GM21528 (cell line): ENCODE results near the gene PLAAT3.
"Not testable (repeated sequence)": the region's sequence is repeated elsewhere in the genome, so short reads cannot be mapped to it uniquely, and the experiment has no call there.

Experiments used
- ATAC-seq: cut with Tn5 transposase; IDR thresholded peaks from one replicate; pipeline ENCODE4 v1.9.1; 2021; ENCODE audit warnings: mild to moderate bottlenecking, moderate library complexity; ENCODE audit not compliant: unreplicated experiment, low FRiP score

Gene PLAAT3

DNA sequence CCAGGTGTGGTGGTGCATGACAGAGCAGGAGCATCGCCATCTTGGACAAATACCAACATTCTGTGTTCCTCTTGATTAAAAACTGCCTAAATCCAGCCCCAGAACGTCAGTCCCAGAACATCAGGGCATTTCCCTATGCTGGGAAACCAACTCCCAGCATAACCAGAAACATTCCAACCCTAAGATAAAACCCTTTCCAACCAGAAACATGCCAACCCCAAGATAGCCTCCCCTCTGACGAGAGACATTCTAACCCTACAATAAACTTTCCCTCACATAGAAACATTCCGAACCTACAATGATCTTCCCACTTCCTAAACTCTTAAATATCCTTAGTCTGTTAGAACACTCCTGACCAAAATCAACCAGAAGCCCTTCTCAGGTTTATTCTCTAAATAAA, 66.1 kb downstream of the PLAAT3 start:
- no peak for ATAC-seq

GRCh38 chr11:63547061-63547460, 67.2 kb downstream of the PLAAT3 start:
- no peak for ATAC-seq

- ATAC-seq: no peak
Measured at GRCh38 chr11:63543711-63544110, 70.5 kb downstream of the PLAAT3 start.

DNA sequence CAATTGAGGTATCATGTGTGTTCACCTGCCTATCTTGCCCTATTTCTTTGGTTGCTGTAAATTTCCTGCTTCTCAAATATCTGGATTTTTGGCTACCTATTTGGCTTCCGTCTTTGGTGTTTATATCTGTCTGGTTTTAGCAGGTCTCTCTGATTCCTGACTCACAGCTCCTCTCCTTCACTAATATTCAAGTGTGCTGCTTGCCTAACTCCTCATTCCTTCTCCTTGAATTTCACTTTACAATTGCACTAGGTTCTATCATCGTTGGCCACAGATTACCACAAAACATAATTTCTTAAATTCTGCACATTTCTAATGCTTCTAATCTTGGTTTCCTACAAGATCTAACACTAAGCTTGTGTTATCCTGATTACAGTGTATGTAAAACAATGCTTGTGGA, 71.7 kb downstream of the PLAAT3 start:
- ATAC-seq: not testable (repeated sequence)

DNA sequence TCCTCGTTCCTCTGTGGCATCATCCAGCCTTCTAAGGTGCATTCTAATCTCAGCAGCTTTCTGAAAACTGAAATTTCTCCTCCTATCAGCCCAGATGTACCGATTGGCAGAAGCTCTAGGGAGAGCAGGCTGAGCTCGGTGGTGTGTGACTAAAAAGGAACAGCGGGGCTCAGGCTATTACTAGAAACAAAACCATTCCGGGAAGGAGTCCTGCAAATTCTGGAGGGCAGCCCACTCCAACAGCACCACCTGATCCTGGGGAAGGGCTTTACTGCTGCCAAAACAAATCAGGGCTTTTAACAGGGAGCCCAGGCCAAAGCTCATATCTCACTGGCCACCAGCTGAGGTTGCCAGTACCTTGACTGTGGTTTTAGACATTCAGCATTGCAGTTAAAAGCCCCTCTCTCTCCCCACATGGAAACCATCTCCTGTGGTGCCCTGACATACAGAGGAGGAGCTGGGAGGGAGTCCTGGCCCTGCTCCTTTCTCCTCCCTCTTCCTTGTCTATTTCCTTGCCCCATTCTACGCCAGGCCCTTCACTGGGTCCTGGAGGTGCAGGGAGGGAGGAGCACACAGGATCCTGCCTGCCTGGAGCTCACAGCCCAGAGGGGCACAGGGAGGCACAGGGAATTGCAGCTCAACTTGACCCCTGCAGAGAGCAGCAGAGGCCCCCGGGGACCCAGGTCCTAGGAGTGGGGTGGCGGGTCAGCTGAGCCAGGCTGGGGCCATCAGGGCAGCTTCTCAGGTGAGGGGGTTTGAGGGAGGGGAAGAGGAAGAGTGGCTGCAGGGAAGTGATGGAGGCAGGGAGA, 76.7 kb downstream of the PLAAT3 start:
- ATAC-seq: no peak

DNA sequence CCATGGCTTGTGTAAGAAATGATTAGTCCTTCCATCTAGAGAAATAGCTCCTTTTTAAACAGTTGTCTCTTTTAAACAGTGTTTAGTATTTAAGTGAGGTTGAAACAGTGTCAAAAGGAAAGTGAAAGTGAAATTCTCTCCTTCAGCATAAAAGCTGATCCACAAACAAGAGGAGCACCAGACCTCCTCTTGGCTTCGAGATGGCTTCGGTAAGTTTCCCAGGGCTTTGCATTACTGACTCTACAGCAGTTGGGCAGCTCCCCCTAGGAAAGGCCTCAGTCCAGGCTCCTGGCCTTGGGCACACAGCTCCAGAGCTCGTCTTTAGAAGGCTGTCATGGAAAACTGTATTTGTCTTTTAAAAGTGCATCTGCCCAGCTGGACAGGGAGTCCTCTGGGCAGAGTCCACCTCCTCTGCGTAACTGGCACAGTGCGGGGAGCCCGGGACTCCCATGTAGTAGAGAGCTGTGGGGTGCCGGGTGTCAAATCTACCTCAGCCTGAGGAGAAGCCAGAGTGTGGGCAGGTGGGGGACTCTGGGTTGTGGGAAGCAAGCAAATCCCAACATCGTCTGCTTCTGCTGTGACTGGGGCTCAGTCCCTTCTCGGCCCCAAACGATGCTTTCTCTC, 77.5 kb downstream of the PLAAT3 start, which contains the start of gene PLAAT4:
TSS of gene PLAAT4 (plus strand) at position 140 of the 624 bp plus-strand sequence. CDS start at position 201, 61 bp downstream.
- ATAC-seq: no peak

GRCh38 chr11:63535734-63536133, 78.5 kb downstream of the PLAAT3 start:
- ATAC-seq: no peak

DNA sequence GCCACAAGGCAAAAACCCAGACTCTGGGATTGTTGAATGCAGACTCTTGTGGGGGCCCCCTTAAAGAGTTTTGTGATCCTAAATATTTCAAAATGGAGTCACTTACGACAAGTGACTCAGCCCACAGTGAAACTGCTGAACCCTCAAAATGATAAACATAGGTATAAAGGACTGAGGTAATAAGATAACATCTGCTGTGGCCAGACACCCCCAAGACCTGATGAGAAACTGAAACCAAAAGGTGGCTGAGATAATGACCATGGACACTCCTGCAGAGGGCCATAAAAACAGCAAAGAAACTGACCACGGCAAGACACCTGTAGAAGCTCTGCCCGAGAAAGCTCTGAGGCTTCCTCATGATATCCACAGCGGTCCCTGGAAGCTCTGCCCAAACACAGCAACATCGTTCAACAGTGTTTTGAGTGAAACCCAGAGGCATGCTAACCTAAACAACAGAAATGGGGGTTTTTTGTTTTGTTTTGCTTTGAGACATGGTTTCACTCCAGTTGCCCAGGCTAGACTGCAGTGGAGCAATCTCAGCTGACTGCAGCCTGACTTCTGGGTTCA, 79.3 kb downstream of the PLAAT3 start:
- ATAC-seq: no peak

DNA sequence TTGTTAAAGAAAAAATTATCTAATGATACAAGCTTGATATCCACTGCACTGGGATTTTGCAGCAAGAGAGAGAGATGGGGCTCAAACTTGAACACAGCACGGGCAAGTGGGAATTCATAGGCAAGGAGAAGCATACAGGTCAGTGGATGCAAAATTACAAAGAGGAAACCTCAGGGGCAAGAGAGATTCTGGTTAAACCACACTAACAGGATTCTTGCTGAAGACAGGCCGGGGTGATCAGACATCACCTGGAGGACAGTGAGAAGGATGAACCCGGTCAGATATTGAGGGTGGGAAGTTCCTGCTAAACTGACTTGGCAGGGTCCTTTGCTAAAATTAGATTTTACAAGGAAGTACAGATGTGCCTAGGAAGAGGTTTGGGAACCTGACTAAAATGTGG, 80.2 kb downstream of the PLAAT3 start:
- no peak for ATAC-seq

DNA sequence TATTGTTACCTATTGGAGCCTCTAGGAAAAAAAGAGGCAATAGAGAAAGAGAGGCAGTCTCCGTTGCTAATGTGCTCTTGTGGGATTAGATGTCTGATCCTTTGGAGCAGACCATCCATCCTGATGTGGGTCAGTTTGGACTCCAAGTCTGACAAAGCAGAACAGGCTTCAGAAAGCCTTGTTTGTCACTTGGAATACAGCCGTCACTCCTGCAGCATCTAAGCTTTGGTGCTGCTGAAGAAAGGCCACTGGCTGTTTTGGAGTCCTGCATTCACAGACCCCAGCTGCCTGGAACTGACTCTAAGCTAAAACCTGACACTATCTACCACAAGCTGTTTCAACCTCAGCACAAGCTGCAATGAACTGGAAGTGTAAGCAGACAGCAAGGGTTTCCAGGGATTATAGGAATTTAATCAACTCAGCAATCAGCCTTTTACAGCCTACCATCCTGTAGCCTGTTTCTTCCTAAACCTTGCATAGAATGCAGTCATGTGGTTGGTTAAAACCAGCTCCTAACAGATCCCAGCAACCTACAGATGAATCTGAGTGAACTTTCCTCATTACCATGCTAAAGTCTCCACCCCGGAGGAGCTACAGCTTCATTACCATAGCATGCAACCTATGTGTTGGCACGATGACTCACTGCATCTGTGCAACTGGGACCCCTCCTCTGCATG, 81.3 kb downstream of the PLAAT3 start:
- ATAC-seq: no peak

DNA sequence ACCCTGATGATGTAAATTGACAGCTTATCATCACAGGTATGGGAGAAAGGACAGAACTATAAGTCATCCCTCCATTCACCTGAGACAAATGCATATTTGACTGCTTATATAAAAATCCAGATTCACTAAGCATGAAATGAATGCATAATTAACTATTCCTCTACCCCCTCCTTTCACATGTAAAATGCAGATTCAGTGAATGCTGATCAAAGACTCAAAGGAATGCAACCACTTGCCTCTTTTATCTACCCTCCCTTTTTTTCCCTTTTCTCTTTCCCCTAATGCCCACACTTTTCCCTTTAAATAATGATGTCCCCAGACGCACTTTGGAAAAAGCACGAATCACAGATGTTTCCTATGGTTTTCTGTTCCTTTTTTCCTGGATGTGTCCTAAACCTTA, 82.1 kb downstream of the PLAAT3 start:
- ATAC-seq: no peak

DNA sequence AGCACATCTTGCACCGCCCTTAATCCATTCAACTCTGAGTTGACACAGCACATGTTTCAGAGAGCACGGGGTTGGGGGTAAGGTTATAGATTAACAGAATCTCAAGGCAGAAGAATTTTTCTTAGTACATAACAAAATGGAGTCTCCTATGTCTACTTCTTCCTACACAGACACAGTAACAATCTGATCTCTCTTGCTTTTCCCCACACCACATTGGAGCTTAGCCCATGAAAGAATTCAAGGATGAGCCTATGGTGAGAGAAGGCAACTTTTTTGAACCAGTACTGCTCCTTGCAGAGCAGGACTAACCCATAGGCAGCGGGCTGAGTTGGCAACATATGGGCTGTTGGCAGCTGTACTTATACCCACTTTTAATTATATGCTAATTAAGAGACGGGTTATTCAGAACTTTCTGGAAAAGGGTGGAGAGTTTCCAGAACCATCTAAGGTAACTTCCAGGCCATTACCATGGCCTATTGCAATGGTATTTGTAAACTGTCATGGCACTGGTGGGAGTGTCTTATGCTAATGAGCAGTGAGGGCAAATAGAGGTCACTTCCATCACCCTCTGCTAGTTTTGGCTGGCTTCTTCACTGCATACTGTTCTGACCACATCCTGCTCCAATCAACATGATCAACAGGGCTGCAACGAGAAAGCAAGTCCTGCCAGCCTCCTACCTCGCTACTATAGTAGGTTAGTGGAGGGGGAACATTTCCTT, 83.0 kb downstream of the PLAAT3 start:
- peak; percentile 73 for ATAC-seq

- no peak for ATAC-seq
Measured at GRCh38 chr11:63530021-63530420, 84.2 kb downstream of the PLAAT3 start.

DNA sequence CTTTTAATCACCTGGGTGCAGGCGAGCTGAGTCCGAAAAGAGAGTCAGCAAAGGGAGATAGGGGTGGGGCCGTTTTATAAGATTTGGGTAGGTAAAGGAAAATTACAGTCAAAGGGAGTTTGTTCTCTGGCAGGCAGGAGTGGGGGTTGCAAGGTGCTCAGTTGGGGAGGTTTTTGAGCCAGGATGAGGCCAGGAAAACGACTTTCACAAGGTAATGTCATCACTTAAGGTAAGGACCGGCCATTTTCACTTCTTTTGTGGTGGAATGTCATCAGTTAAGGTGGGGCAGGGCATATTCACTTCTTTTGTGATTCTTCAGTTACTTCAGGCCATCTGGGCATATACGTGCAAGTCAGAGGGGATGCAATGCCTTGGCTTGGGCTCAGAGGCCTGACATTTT, 84.9 kb downstream of the PLAAT3 start:
- ATAC-seq: not testable (repeated sequence)

DNA sequence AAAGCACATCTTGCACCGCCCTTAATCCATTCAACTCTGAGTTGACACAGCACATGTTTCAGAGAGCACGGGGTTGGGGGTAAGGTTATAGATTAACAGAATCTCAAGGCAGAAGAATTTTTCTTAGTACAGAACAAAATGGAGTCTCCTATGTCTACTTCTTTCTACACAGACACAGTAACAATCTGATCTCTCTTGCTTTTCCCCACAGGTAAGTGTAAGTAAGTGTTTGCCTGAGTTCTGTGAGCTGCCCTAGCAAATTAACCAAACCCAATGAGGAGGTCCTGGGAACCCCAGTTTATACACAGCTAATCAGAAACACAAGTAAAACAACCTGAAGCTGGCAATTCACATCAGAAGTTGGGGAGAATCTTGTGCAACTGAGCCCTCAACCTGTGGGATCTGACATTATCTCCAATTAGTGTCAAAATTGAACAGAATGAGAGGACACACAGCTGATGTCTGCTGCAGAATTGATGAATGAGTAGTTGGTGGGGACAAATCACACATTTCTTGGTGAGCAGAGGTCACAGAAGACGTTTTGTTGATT, 85.4 kb downstream of the PLAAT3 start:
- not testable (repeated sequence) for ATAC-seq

DNA sequence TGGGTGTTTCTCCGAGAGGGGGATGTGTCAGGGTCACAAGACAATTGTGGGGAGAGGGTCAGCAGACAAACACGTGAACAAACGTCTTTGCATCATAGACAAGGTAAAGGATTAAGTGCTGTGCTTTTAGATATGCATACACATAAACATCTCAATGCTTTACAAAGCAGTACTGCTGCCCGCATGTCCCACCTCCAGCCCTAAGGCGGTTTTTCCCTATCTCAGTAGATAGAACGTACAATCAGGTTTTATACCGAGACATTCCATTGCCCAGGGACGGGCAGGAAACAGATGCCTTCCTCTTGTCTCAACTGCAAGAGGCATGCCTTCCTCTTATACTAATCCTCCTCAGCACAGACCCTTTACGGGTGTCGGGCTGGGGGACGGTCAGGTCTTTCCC, 86.1 kb downstream of the PLAAT3 start:
- not testable (repeated sequence) for ATAC-seq

GRCh38 chr11:63527667-63528066, 86.6 kb downstream of the PLAAT3 start:
- ATAC-seq: no peak
